NCI-H1694 (cell line): Measurements from ENCODE around the gene ZG16.

Experiments
- DNase-seq: peaks from one replicate; lab custom pipeline; 2025; lab: John Stamatoyannopoulos, UW

The ZG16 gene

DNA sequence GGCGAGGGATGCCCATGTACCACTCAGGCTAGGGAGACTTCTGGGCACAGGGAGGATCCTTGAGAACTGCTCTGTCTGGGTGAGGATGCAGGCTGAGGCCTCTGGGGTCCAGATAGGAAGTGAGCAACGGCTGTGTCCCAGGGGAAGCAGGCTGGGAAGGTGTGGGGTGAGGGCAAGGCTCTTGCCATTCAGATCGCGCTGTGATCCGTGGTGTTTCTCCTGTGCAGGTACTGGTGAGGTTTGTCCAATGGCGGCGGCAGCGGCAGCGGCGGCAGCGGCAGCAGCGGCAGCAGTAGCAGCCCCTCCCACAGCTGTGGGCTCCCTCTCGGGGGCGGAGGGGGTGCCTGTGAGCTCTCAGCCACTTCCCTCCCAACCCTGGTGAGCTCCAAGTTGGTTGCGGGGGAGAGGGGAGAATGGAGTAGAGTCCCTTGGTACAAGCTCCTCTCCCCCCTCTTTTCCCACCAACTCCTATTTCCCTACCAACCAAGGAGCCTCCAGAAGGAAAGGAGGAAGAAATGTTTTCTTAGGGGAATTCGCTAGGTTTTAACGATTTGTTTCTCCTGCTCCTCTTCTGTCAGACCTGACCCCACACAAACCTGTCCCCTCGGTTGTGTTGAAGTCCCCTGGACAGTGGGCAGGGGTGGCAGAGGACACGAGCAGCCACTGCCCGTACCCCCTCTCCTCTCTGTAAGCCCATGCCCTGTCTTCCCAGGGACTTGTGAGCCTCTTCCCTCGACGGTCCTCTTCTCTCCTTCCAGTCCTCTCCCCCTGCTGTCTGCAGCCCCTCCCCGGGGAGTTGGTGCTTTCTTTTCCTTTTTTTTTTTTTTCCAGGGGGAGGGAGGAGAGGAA, 32.0 kb downstream of the ZG16 start:
- no peak for DNase-seq

- DNase-seq, result no peak
Observed at GRCh38 chr16:29810699-29811169, 32.7 kb downstream of the ZG16 start.

DNA sequence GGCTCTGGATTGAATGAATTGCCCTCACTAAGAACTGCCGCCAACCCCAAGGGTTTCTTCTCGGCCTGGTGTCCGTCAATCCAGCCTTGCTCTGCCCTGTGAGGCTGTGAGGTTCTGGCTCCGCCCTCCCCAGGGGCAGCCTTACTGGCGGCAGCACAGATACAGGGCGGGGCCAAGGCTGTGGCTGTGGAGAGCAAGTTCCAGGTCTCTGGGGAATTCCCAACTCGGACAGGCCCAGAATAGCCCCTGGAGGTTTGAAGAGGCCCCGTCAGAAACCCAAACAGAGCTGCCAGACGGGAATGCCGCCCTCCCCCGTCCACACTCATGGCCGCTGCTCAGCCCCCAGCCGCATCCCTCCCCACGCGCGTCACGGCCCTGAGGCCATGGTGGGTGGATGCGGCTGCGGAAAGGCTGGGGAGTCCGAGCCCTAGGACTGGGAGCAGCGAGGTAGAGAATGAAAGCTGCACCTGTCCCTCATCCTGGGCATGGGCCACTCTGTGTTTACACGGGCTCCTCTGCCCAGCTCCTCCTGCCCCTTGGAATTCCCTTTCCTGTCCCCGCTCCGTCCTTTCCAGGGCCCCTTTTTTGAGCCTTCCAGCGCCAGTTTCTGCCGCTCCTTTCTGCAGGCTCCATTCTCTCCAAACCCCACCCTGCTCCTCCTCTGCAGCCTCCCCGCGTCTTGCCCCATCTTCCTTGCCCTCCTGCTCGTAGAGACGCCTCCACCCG, 33.3 kb downstream of the ZG16 start:
- peak; percentile 20 for DNase-seq

GRCh38 chr16:29811896-29812665, 34.0 kb downstream of the ZG16 start, which contains the start of gene PRRT2:
Gene PRRT2, plus strand, starts transcription at chr16:29812193. Its CDS starts 862 bp downstream, at chr16:29813055.
- no peak for DNase-seq

DNA sequence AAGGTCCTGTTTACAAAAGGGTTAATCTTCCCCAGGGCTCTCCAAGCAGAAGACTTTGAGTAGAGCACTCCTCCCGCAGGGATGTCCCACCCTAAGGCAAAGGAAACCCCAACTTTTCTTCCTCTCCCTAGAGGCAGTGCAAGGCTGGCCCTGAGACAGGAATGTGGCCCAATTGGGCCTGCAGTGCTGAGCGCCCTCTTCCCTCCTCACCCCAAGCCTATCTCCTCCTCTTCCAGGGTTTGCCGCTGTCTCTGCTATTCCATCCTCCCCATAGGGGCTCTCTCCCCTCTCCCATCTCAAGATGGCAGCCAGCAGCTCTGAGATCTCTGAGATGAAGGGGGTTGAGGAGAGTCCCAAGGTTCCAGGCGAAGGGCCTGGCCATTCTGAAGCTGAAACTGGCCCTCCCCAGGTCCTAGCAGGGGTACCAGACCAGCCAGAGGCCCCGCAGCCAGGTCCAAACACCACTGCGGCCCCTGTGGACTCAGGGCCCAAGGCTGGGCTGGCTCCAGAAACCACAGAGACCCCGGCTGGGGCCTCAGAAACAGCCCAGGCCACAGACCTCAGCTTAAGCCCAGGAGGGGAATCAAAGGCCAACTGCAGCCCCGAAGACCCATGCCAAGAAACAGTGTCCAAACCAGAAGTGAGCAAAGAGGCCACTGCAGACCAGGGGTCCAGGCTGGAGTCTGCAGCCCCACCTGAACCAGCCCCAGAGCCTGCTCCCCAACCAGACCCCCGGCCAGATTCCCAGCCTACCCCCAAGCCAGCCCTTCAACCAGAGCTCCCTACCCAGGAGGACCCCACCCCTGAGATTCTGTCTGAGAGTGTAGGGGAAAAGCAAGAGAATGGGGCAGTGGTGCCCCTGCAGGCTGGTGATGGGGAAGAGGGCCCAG, 34.9 kb downstream of the ZG16 start:
- DNase-seq, result no peak

DNA sequence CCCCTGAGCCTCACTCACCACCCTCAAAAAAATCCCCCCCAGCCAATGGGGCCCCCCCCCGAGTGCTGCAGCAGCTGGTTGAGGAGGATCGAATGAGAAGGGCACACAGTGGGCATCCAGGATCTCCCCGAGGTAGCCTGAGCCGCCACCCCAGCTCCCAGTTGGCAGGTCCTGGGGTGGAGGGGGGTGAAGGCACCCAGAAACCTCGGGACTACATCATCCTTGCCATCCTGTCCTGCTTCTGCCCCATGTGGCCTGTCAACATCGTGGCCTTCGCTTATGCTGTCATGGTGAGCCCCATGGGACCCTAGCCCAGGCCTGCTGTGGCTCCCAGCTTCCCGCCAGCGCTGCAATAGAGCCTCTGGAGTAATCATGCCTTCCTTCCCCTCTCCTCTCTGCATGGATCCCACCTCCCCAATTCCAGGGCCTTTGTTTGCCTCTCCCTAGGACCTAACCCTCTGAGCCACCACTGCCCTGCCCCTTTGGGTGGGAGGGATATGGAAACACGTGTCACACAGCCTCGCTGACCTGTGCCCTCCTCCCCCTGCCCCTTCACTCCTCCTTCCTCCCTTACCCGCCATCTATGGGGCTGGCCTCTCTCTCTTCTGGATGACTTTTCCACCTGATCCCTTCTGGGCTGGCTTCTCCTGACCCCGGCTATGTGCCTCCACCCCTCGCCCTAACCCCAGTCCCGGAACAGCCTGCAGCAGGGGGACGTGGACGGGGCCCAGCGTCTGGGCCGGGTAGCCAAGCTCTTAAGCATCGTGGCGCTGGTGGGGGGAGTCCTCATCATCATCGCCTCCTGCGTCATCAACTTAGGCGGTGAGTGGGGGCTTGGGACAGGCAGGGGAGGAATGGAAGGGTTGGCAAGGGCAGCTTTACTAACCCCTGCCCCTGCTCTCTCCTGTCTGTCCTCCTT, 35.8 kb downstream of the ZG16 start:
- no peak for DNase-seq

GRCh38 chr16:29814592-29814991, 36.5 kb downstream of the ZG16 start:
- no peak for DNase-seq

- no peak for DNase-seq
Observed at GRCh38 chr16:29815032-29815721, 37.1 kb downstream of the ZG16 start.

GRCh38 chr16:29815793-29816693, 38.0 kb downstream of the ZG16 start, which contains the start of gene PAGR1:
Gene PAGR1, plus strand, starts transcription at chr16:29816152. Its CDS starts 374 bp downstream, at chr16:29816526.
- DNase-seq, result peak; percentile 97

- DNase-seq, result no peak
Observed at GRCh38 chr16:29816694-29817441, 38.8 kb downstream of the ZG16 start.

DNA sequence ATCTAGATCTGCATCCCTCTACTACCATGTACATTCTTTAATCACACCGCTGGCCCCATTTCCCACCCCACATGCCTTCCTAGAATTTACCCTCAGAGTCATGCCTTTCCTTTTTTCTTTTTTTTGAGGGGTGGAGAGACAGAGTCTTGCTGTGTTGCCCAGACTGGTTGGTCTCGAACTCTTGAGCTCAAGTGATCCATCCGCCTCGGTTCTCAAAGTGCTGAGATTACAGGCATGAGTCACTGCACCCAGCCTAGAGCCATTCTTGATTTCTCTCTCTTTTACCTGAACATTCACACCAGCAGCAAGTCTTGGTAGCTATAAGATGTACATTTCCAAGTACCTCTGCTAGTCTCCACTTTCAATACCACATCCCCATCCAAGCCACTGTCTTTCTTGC, 40.0 kb downstream of the ZG16 start:
- DNase-seq, result no peak

- DNase-seq, result no peak
Observed at GRCh38 chr16:29819506-29819905, 41.5 kb downstream of the ZG16 start.

DNA sequence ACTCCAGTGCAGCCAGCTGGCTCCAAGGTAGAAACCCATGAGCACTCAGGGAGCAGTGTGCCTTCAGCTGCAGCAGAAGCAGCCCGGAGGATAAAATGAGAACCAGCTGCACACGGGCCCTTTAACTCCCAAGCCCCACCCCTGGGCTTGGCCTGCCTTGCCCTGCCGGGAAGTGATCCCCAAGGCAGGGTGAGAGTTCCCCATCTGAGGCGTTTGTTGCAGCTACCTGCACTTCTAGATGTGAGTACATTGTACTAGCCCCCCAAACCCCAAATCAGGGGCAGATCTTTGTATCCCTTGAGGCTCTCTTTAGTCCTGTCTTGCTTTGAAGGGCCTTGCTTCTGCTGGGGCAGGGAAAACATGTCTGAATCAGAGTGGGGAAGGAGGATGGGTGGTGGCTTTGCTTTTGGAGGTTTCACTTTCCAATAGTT, 42.2 kb downstream of the ZG16 start, which contains the start of gene MVP:
MVP (plus strand) TSS at position 192 of the 431 bp plus-strand sequence. CDS start 10,088 bp downstream, outside the sequence.
- no peak for DNase-seq

- DNase-seq, result no peak
Observed at GRCh38 chr16:29820730-29821642, 42.9 kb downstream of the ZG16 start.

GRCh38 chr16:29821643-29822115, 43.6 kb downstream of the ZG16 start:
- no peak for DNase-seq

GRCh38 chr16:29824589-29825144, 46.6 kb downstream of the ZG16 start:
- DNase-seq, result no peak
